Osteocyte (in vitro differentiated cells): ENCODE results near the gene CNTD1. TPM values are rescaled to one million over a fixed set of nuclear protein-coding genes. Genes with fewer than 3 reads are reported as not detected.

Experiments used
- DNase-seq: peaks from one replicate; pipeline ENCODE4 v3.0.0; 2021; ENCODE audit warnings: mixed read lengths; ENCODE audit not compliant: unreplicated experiment; ENCODE audit errors: extremely low spot score
- H3K27ac Mint-ChIP-seq: one replicate; pipeline ENCODE4 v1.8.0; 2021; ENCODE audit warnings: mild to moderate bottlenecking, mixed read lengths; ENCODE audit not compliant: unreplicated experiment
- H3K27me3 Mint-ChIP-seq: one replicate; pipeline ENCODE4 v1.8.0; 2021; ENCODE audit warnings: mixed read lengths; ENCODE audit not compliant: unreplicated experiment
- H3K36me3 Mint-ChIP-seq: one replicate; pipeline ENCODE4 v1.8.0; 2021; ENCODE audit warnings: mixed read lengths; ENCODE audit not compliant: unreplicated experiment
- H3K4me1 Mint-ChIP-seq: one replicate; pipeline ENCODE4 v1.8.0; 2021; ENCODE audit warnings: mixed read lengths; ENCODE audit not compliant: unreplicated experiment
- H3K4me3 Mint-ChIP-seq: one replicate; pipeline ENCODE4 v1.8.0; 2021; ENCODE audit warnings: mild to moderate bottlenecking, moderate library complexity, mixed read lengths; ENCODE audit not compliant: unreplicated experiment
- H3K9me3 Mint-ChIP-seq: one replicate; pipeline ENCODE4 v1.8.0; 2021; ENCODE audit warnings: mixed read lengths; ENCODE audit not compliant: unreplicated experiment
- CTCF ChIP-seq: fragments of 200-600 bp; sonication (generic); IDR thresholded peaks from 2 replicates; pipeline ENCODE4 v1.5.0; 2021; ENCODE audit warnings: antibody characterized with exemption, mild to moderate bottlenecking, moderate library complexity
- total RNA-seq: library from RNA; stranded (reverse); gene quantifications from 2 replicates; pipeline ENCODE4 v1.2.1, GENCODE V29; 2021

CNTD1 gene
- total RNA-seq, 1 donor from 2014 or later: 0.51 TPM

GRCh38 chr17:42780851-42781638 lies 17.6 kb upstream of the CNTD1 start:
- H3K27me3 Mint-ChIP-seq: peaks cover 16% of the 10 kb centered on the region
- H3K27ac Mint-ChIP-seq: no peak overlapping the region
- H3K4me3 Mint-ChIP-seq: peak overlapping the region; percentile 62
- H3K4me1 Mint-ChIP-seq: peaks cover 13% of the 10 kb centered on the region
- DNase-seq: no peak
- no peaks in the 10 kb centered on the region for H3K9me3 Mint-ChIP-seq
- peaks cover 11% of the 10 kb centered on the region for H3K36me3 Mint-ChIP-seq
- TF ChIP-seq CTCF: no peak

GRCh38 chr17:42781639-42782165 lies 17.0 kb upstream of the CNTD1 start:
- no peak overlapping the region for H3K27ac Mint-ChIP-seq
- peak overlapping the region; percentile 62 for H3K4me3 Mint-ChIP-seq
- no peak for DNase-seq
- no peaks in the 10 kb centered on the region for H3K9me3 Mint-ChIP-seq
- H3K36me3 Mint-ChIP-seq: peaks cover 11% of the 10 kb centered on the region
- H3K27me3 Mint-ChIP-seq: peaks cover 16% of the 10 kb centered on the region
- H3K4me1 Mint-ChIP-seq: peaks cover 13% of the 10 kb centered on the region
- no peak for TF ChIP-seq CTCF

- Mint-ChIP-seq H3K4me1 (peaks cover 13% of the 10 kb centered on the region), H3K4me3 (no peak overlapping the region), H3K27me3 (peaks cover 16% of the 10 kb centered on the region), H3K9me3 (no peaks in the 10 kb centered on the region), H3K27ac (no peak overlapping the region), H3K36me3 (peaks cover 11% of the 10 kb centered on the region)
- TF ChIP-seq CTCF: no peak
- DNase-seq: no peak
Observed at GRCh38 chr17:42782166-42783061, 16.2 kb upstream of the CNTD1 start.

- Mint-ChIP-seq H3K4me3 (no peak overlapping the region), H3K36me3 (peaks cover 7% of the 10 kb centered on the region), H3K27ac (peak overlapping the region; percentile 11), H3K27me3 (peaks cover 16% of the 10 kb centered on the region), H3K9me3 (no peaks in the 10 kb centered on the region), H3K4me1 (peaks cover 13% of the 10 kb centered on the region)
- no peak for DNase-seq
- no peak for TF ChIP-seq CTCF
Observed at GRCh38 chr17:42783062-42783790, 15.4 kb upstream of the CNTD1 start.
